HL-60/S4 treated with phorbol 12-myristate 13-acetate at 8.2 ng/mL for 4 days and 3 days (cell line): ENCODE data around the gene FMNL3.
"Not testable (repeated sequence)": the region's sequence is repeated elsewhere in the genome, so short reads cannot be mapped to it uniquely, and the experiment has no call there.

Experiments
- in situ Hi-C: fragments of 300-500 bp; cut with MboI; formaldehyde crosslinking; loops from 2 replicates; pipeline ENCODE4 v1.15.0; 2022; ENCODE audit warnings: low sequenced_read_pairs

The FMNL3 gene

DNA sequence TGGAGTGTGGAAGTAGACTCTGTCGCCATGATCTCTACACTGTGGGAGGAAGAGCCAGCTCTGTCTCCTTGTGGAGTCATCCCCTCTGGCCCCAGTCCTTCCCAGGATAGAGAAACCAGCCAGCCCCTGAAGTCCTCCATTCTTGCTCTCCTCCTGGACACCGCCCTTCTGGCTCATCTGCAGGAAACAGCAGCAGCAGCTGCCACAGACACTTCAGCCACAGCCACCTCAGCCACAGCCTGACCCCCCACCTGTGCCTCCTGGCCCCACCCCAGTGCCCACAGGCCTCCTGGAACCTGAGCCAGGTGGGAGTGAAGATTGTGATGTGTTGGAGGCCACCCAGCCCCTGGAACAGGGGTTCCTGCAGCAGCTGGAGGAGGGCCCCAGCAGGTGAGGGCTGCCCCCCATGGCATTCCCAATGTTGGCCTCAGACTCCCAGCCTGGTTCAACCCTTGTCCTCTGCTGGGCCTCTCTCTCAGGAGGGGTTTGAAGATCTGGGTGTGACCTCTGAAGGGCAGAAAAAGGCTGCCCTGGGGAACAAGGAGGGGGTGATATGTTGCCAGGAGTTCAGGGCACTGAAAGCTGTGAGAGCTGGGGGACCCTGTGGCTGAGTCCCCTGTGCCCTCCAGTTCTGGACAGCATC, 73.4 kb downstream of the FMNL3 start:
- in situ Hi-C loops, result no loop called here

DNA sequence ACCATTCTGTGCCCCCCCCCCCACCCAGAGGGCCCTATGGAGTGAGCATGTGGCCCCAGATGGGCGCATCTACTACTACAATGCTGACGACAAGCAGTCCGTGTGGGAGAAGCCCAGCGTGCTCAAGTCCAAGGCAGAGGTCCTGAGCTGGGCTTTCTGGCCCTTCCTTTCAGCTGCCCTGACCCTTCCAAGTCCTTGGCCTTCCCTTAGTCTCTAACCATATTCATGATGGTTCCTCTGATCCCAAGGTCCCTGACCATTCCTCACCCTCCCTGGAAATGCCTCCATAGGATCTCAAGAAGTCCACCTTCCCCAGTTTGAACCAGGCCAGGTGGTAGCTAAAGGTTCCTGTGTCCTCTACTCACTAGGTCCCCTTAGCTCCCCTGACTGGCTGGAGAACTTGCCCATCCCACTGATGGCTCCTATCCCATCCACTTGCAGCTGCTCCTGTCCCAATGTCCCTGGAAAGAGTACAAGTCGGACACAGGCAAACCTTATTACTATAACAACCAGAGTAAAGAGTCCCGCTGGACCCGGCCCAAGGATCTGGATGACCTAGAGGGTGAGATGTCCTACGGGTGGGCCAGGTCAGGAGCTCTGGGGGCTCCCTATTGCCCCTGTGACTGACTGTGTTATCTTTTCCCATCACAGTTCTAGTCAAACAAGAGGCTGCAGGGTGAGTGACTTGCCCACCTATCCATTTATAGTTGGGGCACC, 74.1 kb downstream of the FMNL3 start:
- in situ Hi-C loops, result no loop called here

DNA sequence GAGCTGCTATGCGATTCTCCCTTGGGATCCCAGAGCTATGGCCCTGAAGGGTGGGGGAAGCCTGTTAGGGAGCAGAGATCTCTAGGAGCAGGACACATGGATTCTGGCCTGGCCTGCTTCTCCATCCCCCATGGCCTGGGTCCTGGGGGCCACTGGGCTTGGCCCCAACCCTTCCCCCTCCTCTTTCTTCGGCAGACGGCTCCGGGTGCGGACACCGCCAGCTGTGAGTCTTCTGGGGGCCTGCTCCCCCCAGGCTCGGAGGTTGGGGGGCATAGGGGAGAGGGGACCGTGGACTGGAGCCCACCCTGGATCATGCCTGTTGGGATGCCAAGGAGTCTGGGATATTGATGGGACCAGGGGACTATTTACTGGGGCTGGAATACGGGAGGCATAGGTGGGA, 74.8 kb downstream of the FMNL3 start:
- in situ Hi-C loops, result no loop called here

- in situ Hi-C loops, result no loop called here
Measured at GRCh38 chr12:49631336-49631907, 75.8 kb downstream of the FMNL3 start.

DNA sequence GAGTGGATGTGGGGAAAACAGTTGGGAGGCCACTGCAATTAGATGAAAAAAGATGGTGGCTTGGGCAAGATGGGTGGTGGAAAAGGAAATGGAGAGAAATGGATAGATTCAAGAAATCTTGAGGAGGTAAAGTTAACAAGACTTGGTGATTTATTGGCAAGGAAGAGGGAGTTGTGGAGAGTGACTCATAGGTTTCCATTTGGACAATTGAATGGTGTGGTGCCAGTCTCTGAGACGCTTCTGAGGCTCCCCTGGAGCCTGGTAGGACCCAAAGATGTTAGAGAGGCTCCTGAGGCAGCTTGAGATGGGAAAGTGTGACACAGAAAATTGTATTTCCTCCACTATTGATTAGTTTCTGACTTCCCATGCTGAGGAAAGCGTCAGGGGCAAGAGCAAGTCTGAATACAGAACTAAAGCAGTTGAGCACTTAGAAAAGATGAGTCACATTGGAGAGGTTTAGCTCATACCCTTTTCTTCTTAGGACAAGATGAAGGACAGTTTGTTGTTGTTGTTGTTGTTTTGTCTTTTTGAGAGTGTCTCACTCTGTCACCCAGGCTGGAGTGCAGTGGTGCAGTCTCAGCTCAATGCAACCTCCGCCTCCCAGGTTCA, 79.3 kb downstream of the FMNL3 start:
- in situ Hi-C loops, result no loop called here

DNA sequence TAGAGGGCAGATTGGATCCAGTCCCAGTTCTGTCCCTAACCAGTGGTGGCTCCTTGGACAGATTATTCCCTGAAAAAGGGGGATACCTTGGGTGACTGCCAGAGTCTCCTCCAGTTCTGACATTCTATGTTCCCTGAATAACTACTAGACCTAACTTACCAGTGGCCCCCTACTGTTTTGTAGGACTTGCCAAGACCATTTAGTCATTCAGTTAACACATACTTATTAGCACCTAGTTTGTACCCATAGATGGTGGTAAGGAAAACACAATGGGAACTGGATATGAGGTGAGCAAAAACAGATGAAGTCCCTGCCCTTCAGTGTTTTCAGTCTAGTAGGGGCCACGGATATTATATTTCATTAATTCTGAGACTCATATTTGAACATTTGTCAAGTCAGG, 80.4 kb downstream of the FMNL3 start:
- in situ Hi-C loops, result no loop called here

DNA sequence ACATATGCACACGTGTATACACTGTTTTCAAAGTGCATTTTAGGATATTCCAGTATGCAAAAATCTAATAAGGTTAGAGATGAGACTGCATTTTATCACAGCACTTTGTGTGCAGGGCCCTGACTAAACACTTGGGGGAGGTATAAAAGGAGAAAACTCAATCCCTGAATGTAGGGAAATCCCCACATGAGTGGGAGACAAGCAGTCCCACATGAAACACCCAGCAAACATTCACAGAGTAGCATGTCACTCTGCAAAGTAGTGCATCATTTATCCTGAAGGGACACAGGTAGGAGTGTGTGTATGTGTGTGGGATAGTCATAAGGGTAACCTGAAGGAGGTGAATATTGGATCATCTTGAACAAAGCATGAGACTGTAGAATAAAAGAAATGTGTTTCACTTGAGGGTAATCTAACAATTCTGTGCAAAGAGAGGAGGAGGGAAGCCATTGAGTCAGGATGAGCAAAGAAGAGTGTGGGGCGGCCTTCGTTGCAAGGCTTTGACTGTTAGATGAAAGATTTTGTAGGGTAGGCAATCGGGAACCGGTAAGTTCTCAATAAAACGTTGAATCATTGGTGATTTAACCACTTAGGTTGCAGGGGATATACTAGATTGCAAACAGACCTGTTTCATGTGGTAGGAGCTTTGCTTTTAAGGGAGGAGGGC, 80.9 kb downstream of the FMNL3 start:
- in situ Hi-C loops, result no loop called here

DNA sequence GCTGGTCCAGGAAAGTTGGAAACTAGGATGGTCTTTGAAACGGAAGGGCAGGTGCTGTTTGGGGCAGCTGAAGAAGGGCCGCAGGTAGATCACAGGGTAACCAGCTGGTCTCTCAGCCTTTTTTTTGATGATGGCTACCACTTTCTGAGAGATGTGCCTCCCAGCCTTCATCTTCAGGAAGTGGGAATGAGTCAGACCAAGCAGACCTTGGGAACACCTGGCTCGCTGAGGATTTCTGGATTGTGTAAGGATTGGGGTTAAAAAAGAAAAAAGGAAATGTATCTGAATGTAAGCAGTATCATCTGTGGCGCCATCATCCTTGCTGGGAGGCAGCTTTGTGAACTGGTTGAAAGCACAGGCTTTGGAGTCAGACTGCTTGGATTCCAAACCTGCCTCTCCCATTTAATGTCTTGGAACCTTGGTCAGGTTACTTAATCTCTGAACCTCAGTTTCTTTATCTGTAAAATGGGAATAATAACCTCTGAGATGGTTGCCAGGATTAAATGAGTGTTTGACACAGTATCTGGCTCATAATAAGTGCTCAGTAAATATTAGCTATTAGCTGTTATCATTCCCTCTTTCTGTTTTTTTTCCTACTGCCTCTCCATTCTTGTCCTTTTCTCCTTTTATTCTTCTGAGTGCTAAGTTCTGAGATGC, 82.2 kb downstream of the FMNL3 start:
- in situ Hi-C loops, result no loop called here

- in situ Hi-C loops, result no loop called here
Measured at GRCh38 chr12:49623142-49623904, 83.9 kb downstream of the FMNL3 start, which contains the start of gene PRPF40B. Gene PRPF40B, plus strand, starts transcription at chr12:49623561. Its CDS starts 30 bp downstream, at chr12:49623591.

GRCh38 chr12:49622501-49623141, 84.6 kb downstream of the FMNL3 start:
- in situ Hi-C loops, result no loop called here

- in situ Hi-C loops, result no loop called here
Measured at GRCh38 chr12:49621651-49622500, 85.3 kb downstream of the FMNL3 start.

GRCh38 chr12:49619286-49619685, 87.9 kb downstream of the FMNL3 start:
- in situ Hi-C loops, result no loop called here

DNA sequence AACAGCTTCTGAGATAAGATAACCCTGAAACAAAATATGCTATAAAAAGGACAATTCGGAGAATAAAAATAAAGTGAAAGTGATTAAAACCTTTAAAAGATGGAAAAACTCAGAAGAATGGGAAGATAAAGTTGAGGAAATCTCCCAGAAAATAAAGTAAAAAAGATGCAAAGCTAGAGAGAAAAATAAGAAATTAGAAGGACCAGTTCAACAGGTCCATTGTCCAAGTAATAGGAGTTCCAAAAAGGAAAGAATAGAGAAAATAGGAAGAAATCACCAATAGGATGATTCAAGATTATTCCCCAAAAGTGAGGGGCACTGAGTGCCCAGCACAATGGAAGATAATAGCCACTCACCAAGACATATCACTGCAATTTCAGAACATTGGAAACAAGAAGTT, 88.6 kb downstream of the FMNL3 start:
- in situ Hi-C loops, result no loop called here

GRCh38 chr12:49616533-49617219, 90.5 kb downstream of the FMNL3 start:
- in situ Hi-C loops, result no loop called here

DNA sequence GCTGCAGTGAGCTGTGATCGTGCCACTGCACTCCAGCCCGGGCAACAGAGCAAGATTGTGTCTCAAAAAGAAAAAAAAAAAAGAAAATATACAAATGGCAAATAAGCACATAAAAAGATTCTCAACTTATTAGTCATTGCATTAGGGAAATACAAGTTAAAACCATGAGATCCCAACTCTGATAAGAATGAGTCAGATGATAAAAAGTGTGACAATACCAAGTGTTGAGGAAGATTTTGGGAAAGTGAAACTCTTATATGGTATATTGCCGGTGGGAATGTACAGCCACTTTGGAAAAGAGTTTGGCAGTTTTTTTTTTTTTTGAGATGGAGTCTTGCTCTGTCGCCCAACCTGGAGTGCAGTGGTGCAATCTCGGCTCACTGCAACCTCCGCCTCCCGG, 91.5 kb downstream of the FMNL3 start:
- in situ Hi-C loops, result no loop called here

GRCh38 chr12:49612210-49612609, 95.0 kb downstream of the FMNL3 start:
- in situ Hi-C loops, result no loop called here

- in situ Hi-C loops, result not testable (repeated sequence)
Measured at GRCh38 chr12:49610785-49611184, 96.4 kb downstream of the FMNL3 start.

GRCh38 chr12:49609875-49610154, 97.4 kb downstream of the FMNL3 start:
- in situ Hi-C loops, result no loop called here
